ENCODE measurements around the gene SEMA7A. TPM values are rescaled to one million over a fixed set of nuclear protein-coding genes. Genes with fewer than 3 reads are reported as not detected.

Gene SEMA7A
- total RNA-seq, 6 experiments from 2014 or later, result 115 to 196 (median 129) TPM

- DNase-seq, result no peak
- Mint-ChIP-seq H3K27ac (peak overlapping the region; percentile 98), H3K36me3 (ENCODE audit: low read depth) (peaks cover 36% of the 10 kb centered on the region), H3K4me3 (no peak overlapping the region), H3K4me1 (ENCODE audit: low read depth) (peaks cover 66% of the 10 kb centered on the region), H3K27me3 (ENCODE audit: insufficient read depth) (peaks cover 7% of the 10 kb centered on the region), H3K9me3 (no peaks in the 10 kb centered on the region)
- TF ChIP-seq CTCF (IDR thresholded peaks at IDR 0.05), result no peak
These were observed 24.5 kb downstream of the SEMA7A start for GRCh38 chr15:74409225-74409624.

- Mint-ChIP-seq H3K36me3 (ENCODE audit: low read depth) (peaks cover 34% of the 10 kb centered on the region), H3K9me3 (no peaks in the 10 kb centered on the region), H3K4me1 (ENCODE audit: low read depth) (peaks cover 66% of the 10 kb centered on the region), H3K27me3 (ENCODE audit: insufficient read depth) (peaks cover 7% of the 10 kb centered on the region), H3K4me3 (no peak overlapping the region; the same call in 1 of the 2 replicates), H3K27ac (peak overlapping the region; percentile 98)
- no peak for DNase-seq
- TF ChIP-seq CTCF (IDR thresholded peaks at IDR 0.05), result no peak
These were observed 24.9 kb downstream of the SEMA7A start for GRCh38 chr15:74408815-74409214.

- Mint-ChIP-seq H3K4me1 (ENCODE audit: low read depth) (peaks cover 68% of the 10 kb centered on the region), H3K27ac (peak overlapping the region; percentile 98), H3K9me3 (no peaks in the 10 kb centered on the region), H3K27me3 (ENCODE audit: insufficient read depth) (peaks cover 6% of the 10 kb centered on the region), H3K36me3 (ENCODE audit: low read depth) (peaks cover 34% of the 10 kb centered on the region), H3K4me3 (peak overlapping the region; percentile 21)
- no peak for DNase-seq
- no peak for TF ChIP-seq CTCF (IDR thresholded peaks at IDR 0.05)
These were observed 25.4 kb downstream of the SEMA7A start for GRCh38 chr15:74408385-74408784.

- H3K36me3 Mint-ChIP-seq (ENCODE audit: low read depth), result peaks cover 24% of the 10 kb centered on the region
- no peaks in the 10 kb centered on the region for H3K9me3 Mint-ChIP-seq
- DNase-seq, result peak; percentile 96
- peak overlapping the region; percentile 98 for H3K27ac Mint-ChIP-seq
- no peak for TF ChIP-seq CTCF (IDR thresholded peaks at IDR 0.05)
- H3K4me3 Mint-ChIP-seq, result peak overlapping the region; percentile 79
- H3K27me3 Mint-ChIP-seq (ENCODE audit: insufficient read depth), result peaks cover 4% of the 10 kb centered on the region
- peaks cover 70% of the 10 kb centered on the region for H3K4me1 Mint-ChIP-seq (ENCODE audit: low read depth)
These were observed 26.6 kb downstream of the SEMA7A start for GRCh38 chr15:74406992-74407705.

- H3K9me3 Mint-ChIP-seq, result no peaks in the 10 kb centered on the region
- H3K4me1 Mint-ChIP-seq (ENCODE audit: low read depth), result peaks cover 72% of the 10 kb centered on the region
- no peak for TF ChIP-seq CTCF (IDR thresholded peaks at IDR 0.05)
- H3K27me3 Mint-ChIP-seq (ENCODE audit: insufficient read depth), result peaks cover 4% of the 10 kb centered on the region
- peaks cover 19% of the 10 kb centered on the region for H3K36me3 Mint-ChIP-seq (ENCODE audit: low read depth)
- DNase-seq, result no peak
- peak overlapping the region; percentile 79 for H3K4me3 Mint-ChIP-seq
- H3K27ac Mint-ChIP-seq, result peak overlapping the region; percentile 98
These were observed 27.2 kb downstream of the SEMA7A start for GRCh38 chr15:74406517-74406916.

Data from HFFc6 (cell line).